Caki2 (cell line): ENCODE data around the gene OXTR. TPM values are rescaled to one million over a fixed set of nuclear protein-coding genes. Genes with fewer than 3 reads are reported as not detected.

Experiments used
- DNase-seq: peaks from one replicate; pipeline ENCODE4 v3.0.0-alpha.2; 2015; ENCODE audit warnings: low read depth
- in situ Hi-C: cut with HindIII; loops from 2 replicates; pipeline ENCODE4 v1.10.0; 2016; ENCODE audit warnings: low sequenced_read_pairs, low pct_unique_long_range_greater_than_20kb, mixed read lengths
- total RNA-seq: library from RNA; depleted of rRNA; stranded (reverse); fragments of >200 nt; shearing (Covaris generic); gene quantifications from 2 replicates; pipeline ENCODE4 v1.2.3, GENCODE V29; 2014; ENCODE audit warnings: low replicate concordance

Gene OXTR
- total RNA-seq, 1 experiment from 2014 or later: 1.6 TPM

- in situ Hi-C loops: no loop called here
- no peak for DNase-seq
Observed at GRCh38 chr3:8749316-8749715, 20.1 kb downstream of the OXTR start.

GRCh38 chr3:8746780-8747345 lies 22.6 kb downstream of the OXTR start:
- in situ Hi-C loops: no loop called here
- no peak for DNase-seq

- in situ Hi-C loops: no loop called here
- no peak for DNase-seq
Observed at GRCh38 chr3:8745619-8746370, 23.6 kb downstream of the OXTR start.

GRCh38 chr3:8743911-8744310 lies 25.5 kb downstream of the OXTR start:
- DNase-seq: no peak
- in situ Hi-C loops: no loop called here

GRCh38 chr3:8743021-8743601 lies 26.3 kb downstream of the OXTR start:
- DNase-seq: no peak
- in situ Hi-C loops: no loop called here

GRCh38 chr3:8741581-8742261 lies 27.7 kb downstream of the OXTR start:
- in situ Hi-C loops: no loop called here
- DNase-seq: peak; percentile 63

- in situ Hi-C loops: no loop called here
- DNase-seq: peak; percentile 72
Observed at GRCh38 chr3:8739757-8740504, 29.5 kb downstream of the OXTR start.

GRCh38 chr3:8738639-8739038 lies 30.8 kb downstream of the OXTR start:
- in situ Hi-C loops: no loop called here
- DNase-seq: no peak

GRCh38 chr3:8737823-8738222 lies 31.6 kb downstream of the OXTR start:
- no peak for DNase-seq

GRCh38 chr3:8737301-8737700 lies 32.1 kb downstream of the OXTR start:
- in situ Hi-C loops: no loop called here
- DNase-seq: no peak

More at GRCh38 chr3:8737823-8738222, 31.6 kb downstream of the OXTR start:
- in situ Hi-C loops: no loop called here

GRCh38 chr3:8736436-8736835 lies 33.0 kb downstream of the OXTR start:
- DNase-seq: no peak
- in situ Hi-C loops: no loop called here

GRCh38 chr3:8734908-8735307 lies 34.5 kb downstream of the OXTR start:
- in situ Hi-C loops: no loop called here
- DNase-seq: no peak

GRCh38 chr3:8734137-8734878 lies 35.1 kb downstream of the OXTR start:
- in situ Hi-C loops: no loop called here
- DNase-seq: no peak

- in situ Hi-C loops: no loop called here
- DNase-seq: no peak
Observed at GRCh38 chr3:8733332-8734094, 35.9 kb downstream of the OXTR start, which contains the start of gene CAV3. Gene CAV3 (plus strand): TSS chr3:8733802. CDS start chr3:8733877, 75 bp downstream.

GRCh38 chr3:8732413-8732812 lies 37.0 kb downstream of the OXTR start:
- in situ Hi-C loops: no loop called here
- no peak for DNase-seq

- in situ Hi-C loops: no loop called here
- no peak for DNase-seq
Observed at GRCh38 chr3:8730656-8731055, 38.8 kb downstream of the OXTR start.

GRCh38 chr3:8729479-8729878 lies 39.9 kb downstream of the OXTR start:
- DNase-seq: no peak
- in situ Hi-C loops: no loop called here
